Endothelial cell of umbilical vein (primary cell): Measurements from ENCODE around the gene DNAJB12.

Source experiments
- EZH2 ChIP-seq: IDR thresholded peaks from 2 replicates; pipeline ENCODE4 v1.6.1; 2012; ENCODE audit warnings: borderline replicate concordance, low read depth, mild to moderate bottlenecking, moderate library complexity, low read length, inconsistent platforms; ENCODE audit not compliant: severe bottlenecking
- FOS ChIP-seq: IDR thresholded peaks from 2 replicates; pipeline ENCODE4 v1.6.1; 2011; ENCODE audit warnings: mild to moderate bottlenecking, low read length, moderate library complexity, borderline replicate concordance; ENCODE audit not compliant: insufficient read depth
- GATA2 ChIP-seq: IDR thresholded peaks from 2 replicates; pipeline ENCODE4 v1.7.0; 2011; ENCODE audit warnings: low read depth, mild to moderate bottlenecking, moderate library complexity, mixed read lengths, low read length; ENCODE audit not compliant: insufficient read length, insufficient read depth
- POLR2A ChIP-seq: IDR thresholded peaks from 2 replicates; pipeline ENCODE4 v1.6.1; 2012; ENCODE audit warnings: low read depth, mild to moderate bottlenecking, control low read depth, low read length
- POLR2AphosphoS5 ChIP-seq: IDR thresholded peaks from 2 replicates; pipeline ENCODE4 v1.6.1; 2012; ENCODE audit warnings: low read depth, mild to moderate bottlenecking, control low read depth, low read length, moderate library complexity; ENCODE audit not compliant: insufficient read depth
- TF ChIP-seq, protein P1 (sequence below), 2 donors: IDR thresholded peaks; 1 replicate in 1 of 2; 2 replicates in 1 of 2; pipeline ENCODE4 v1.5.1; 2011; ENCODE audit warnings: low read length in 2 of 2, mild to moderate bottlenecking in 2 of 2, moderate library complexity in 2 of 2, control low read depth in 1 of 2, inconsistent platforms in 1 of 2, low read depth in 1 of 2; ENCODE audit not compliant: insufficient read depth in 1 of 2; ENCODE audit errors: extremely low read depth in 1 of 2

- TF ChIP-seq, protein P1, sequence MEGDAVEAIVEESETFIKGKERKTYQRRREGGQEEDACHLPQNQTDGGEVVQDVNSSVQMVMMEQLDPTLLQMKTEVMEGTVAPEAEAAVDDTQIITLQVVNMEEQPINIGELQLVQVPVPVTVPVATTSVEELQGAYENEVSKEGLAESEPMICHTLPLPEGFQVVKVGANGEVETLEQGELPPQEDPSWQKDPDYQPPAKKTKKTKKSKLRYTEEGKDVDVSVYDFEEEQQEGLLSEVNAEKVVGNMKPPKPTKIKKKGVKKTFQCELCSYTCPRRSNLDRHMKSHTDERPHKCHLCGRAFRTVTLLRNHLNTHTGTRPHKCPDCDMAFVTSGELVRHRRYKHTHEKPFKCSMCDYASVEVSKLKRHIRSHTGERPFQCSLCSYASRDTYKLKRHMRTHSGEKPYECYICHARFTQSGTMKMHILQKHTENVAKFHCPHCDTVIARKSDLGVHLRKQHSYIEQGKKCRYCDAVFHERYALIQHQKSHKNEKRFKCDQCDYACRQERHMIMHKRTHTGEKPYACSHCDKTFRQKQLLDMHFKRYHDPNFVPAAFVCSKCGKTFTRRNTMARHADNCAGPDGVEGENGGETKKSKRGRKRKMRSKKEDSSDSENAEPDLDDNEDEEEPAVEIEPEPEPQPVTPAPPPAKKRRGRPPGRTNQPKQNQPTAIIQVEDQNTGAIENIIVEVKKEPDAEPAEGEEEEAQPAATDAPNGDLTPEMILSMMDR (IDR thresholded peaks at IDR 0.05; ENCODE audit: extremely low read depth in 1 of 2, insufficient read depth in 1 of 2, low read depth in 1 of 2, low read length in 2 of 2): no peak
- TF ChIP-seq EZH2 (no peak), GATA2 (no peak), POLR2AphosphoS5 (no peak), FOS (no peak), POLR2A (no peak)
Measured at GRCh38 chr10:72337722-72338121, 17.0 kb downstream of the DNAJB12 start.
